ENCODE results near the gene CTAGE4.
"Not testable (repeated sequence)": the region's sequence is repeated elsewhere in the genome, so short reads cannot be mapped to it uniquely, and the experiment has no call there.

The CTAGE4 gene, protein sequence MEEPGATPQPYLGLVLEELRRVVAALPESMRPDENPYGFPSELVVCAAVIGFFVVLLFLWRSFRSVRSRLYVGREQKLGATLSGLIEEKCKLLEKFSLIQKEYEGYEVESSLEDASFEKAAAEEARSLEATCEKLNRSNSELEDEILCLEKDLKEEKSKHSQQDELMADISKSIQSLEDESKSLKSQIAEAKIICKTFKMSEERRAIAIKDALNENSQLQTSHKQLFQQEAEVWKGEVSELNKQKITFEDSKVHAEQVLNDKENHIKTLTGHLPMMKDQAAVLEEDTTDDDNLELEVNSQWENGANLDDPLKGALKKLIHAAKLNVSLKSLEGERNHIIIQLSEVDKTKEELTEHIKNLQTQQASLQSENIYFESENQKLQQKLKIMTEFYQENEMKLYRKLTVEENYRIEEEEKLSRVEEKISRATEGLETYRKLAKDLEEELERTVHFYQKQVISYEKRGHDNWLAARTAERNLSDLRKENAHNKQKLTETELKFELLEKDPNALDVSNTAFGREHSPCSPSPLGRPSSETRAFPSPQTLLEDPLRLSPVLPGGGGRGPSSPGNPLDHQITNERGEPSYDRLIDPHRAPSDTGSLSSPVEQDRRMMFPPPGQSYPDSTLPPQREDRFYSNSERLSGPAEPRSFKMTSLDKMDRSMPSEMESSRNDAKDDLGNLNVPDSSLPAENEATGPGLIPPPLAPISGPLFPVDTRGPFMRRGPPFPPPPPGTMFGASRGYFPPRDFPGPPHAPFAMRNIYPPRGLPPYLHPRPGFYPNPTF

DNA sequence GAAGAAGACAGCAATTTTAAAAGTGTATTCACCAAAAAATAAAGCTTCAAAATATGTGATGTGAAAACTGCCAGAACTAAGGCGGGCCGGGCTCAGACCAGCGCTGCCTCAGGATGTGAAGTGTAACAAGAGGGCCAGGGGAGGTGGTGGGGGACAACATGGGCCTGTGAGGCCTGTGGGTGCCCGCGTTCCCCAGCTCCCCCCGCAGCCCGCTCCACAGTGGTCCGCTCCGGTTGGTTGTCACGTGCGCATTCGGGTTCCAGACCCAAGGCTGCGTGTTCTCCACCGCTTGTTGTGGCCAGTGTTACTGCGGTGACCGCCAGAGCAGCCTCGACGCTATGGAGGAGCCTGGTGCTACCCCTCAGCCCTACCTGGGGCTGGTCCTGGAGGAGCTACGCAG, at the start of gene CTAGE4:
Gene CTAGE4, plus strand, starts transcription at position 301 of the 400 bp plus-strand sequence. Its CDS starts 38 bp downstream, at position 339.
- not testable (repeated sequence) for DNase-seq; H3K4me3 Mint-ChIP-seq; ATAC-seq; H3K9me3 Mint-ChIP-seq; H3K36me3 Mint-ChIP-seq (ENCODE audit: low read depth); H3K27me3 Mint-ChIP-seq; H3K27ac Mint-ChIP-seq; H3K4me1 Mint-ChIP-seq

- Mint-ChIP-seq H3K4me3 (no peak overlapping the region), H3K27me3 (no peaks in the 10 kb centered on the region), H3K9me3 (no peaks in the 10 kb centered on the region), H3K4me1 (no peaks in the 10 kb centered on the region), H3K36me3 (ENCODE audit: low read depth) (no peaks in the 10 kb centered on the region), H3K27ac (no peak overlapping the region)
- DNase-seq (no peak), ATAC-seq (no peak)
Measured at GRCh38 chr7:144134116-144134515, 49.1 kb upstream of the CTAGE4 start.

GRCh38 chr7:144137501-144137900, 45.8 kb upstream of the CTAGE4 start:
- Mint-ChIP-seq H3K9me3 (no peaks in the 10 kb centered on the region), H3K36me3 (ENCODE audit: low read depth) (no peaks in the 10 kb centered on the region), H3K27ac (no peak overlapping the region), H3K4me1 (no peaks in the 10 kb centered on the region), H3K4me3 (no peak overlapping the region), H3K27me3 (no peaks in the 10 kb centered on the region)
- no peak for ATAC-seq
- no peak for DNase-seq

DNA sequence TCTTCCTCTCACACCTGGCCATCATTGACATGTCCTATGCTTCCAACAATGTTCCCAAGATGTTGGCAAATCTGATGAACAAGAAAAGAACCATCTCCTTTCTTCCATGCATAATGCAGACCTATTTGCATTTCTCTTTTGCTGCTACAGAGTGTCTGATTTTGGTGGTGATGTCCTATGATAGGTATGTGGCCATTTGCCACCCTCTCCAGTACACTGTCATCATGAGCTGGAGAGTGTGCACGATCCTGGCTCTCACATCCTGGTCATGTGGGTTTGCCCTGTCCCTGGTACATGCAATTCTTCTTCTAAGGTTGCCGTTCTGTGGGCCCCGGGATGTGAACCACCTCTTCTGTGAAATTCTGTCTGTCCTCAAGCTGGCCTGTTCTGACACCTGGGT, 41.1 kb upstream of the CTAGE4 start:
- ATAC-seq: no peak
- Mint-ChIP-seq H3K27me3 (no peaks in the 10 kb centered on the region), H3K4me3 (no peak overlapping the region), H3K9me3 (peaks cover 10% of the 10 kb centered on the region), H3K36me3 (ENCODE audit: low read depth) (no peaks in the 10 kb centered on the region), H3K4me1 (no peaks in the 10 kb centered on the region), H3K27ac (no peak overlapping the region)
- DNase-seq: no peak

- Mint-ChIP-seq H3K4me1 (no peaks in the 10 kb centered on the region), H3K27me3 (no peaks in the 10 kb centered on the region), H3K27ac (no peak overlapping the region), H3K4me3 (no peak overlapping the region), H3K9me3 (peaks cover 21% of the 10 kb centered on the region), H3K36me3 (ENCODE audit: low read depth) (peaks cover 3% of the 10 kb centered on the region)
- ATAC-seq (no peak), DNase-seq (no peak)
Measured at GRCh38 chr7:144144426-144144825, 38.8 kb upstream of the CTAGE4 start.

- DNase-seq: no peak
- H3K27me3 Mint-ChIP-seq: no peaks in the 10 kb centered on the region
- no peaks in the 10 kb centered on the region for H3K4me1 Mint-ChIP-seq
- H3K36me3 Mint-ChIP-seq (ENCODE audit: low read depth): peaks cover 3% of the 10 kb centered on the region
- no peak for ATAC-seq
- H3K27ac Mint-ChIP-seq: no peak overlapping the region
- H3K9me3 Mint-ChIP-seq: peaks cover 27% of the 10 kb centered on the region
- H3K4me3 Mint-ChIP-seq: no peak overlapping the region
Measured at GRCh38 chr7:144148224-144148827, 34.9 kb upstream of the CTAGE4 start.

GRCh38 chr7:144158861-144159260, 24.4 kb upstream of the CTAGE4 start:
- Mint-ChIP-seq H3K4me3 (no peak overlapping the region), H3K36me3 (ENCODE audit: low read depth) (no peaks in the 10 kb centered on the region), H3K9me3 (no peaks in the 10 kb centered on the region), H3K27ac (no peak overlapping the region), H3K4me1 (no peaks in the 10 kb centered on the region), H3K27me3 (peaks cover 10% of the 10 kb centered on the region)
- DNase-seq (no peak), ATAC-seq (no peak)

DNA sequence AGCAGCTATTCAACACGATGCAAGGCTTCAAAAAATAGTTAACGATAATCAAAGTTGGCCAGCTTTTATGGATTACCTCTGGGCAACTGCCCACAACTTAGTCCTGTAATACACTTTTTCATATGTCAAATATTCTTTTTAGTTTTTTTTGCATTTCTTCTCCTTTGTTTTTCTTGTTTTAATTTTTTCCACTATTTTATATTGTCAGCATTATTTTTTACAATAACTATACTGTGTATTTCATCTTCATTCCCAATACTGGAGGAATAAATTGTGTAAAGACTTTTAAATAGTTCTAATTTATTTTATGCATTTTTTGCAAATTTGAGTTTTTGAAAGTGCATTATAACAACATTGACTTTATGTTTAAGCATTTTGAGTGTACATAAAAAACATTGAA, 18.5 kb upstream of the CTAGE4 start:
- no peak for DNase-seq
- ATAC-seq: no peak
- Mint-ChIP-seq H3K36me3 (ENCODE audit: low read depth) (no peaks in the 10 kb centered on the region), H3K27me3 (peaks cover 8% of the 10 kb centered on the region), H3K27ac (no peak overlapping the region), H3K4me3 (no peak overlapping the region), H3K9me3 (no peaks in the 10 kb centered on the region), H3K4me1 (no peaks in the 10 kb centered on the region)

GRCh38 chr7:144171594-144172350, 11.5 kb upstream of the CTAGE4 start:
- H3K27me3 Mint-ChIP-seq; H3K36me3 Mint-ChIP-seq (ENCODE audit: low read depth); H3K9me3 Mint-ChIP-seq; H3K27ac Mint-ChIP-seq; H3K4me1 Mint-ChIP-seq; H3K4me3 Mint-ChIP-seq; ATAC-seq; DNase-seq: not testable (repeated sequence)

DNA sequence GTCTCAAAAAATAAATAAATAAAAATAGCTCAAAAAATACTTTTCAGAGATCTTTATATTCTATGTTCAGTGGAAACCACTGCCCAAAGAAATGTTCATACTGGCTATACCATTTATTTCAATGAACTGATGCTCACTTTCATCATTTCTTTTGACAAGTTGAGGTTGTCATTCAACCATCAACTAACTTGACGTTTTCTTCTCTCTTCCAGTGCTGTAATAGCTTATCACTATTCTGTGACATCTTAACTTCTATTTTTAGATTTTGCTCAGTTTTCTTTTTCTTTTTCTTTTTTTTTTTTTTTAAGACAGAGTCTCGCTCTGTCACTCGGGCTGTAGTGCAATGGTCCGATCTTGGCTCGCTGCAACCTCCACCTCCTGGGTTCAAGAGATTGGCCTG, 8.7 kb upstream of the CTAGE4 start:
- Mint-ChIP-seq H3K27ac (no peak overlapping the region), H3K4me1 (no peaks in the 10 kb centered on the region), H3K4me3 (no peak overlapping the region), H3K9me3 (peaks cover 7% of the 10 kb centered on the region), H3K27me3 (peaks cover 2% of the 10 kb centered on the region), H3K36me3 (ENCODE audit: low read depth) (peaks cover 3% of the 10 kb centered on the region)
- ATAC-seq (no peak), DNase-seq (no peak)

DNA sequence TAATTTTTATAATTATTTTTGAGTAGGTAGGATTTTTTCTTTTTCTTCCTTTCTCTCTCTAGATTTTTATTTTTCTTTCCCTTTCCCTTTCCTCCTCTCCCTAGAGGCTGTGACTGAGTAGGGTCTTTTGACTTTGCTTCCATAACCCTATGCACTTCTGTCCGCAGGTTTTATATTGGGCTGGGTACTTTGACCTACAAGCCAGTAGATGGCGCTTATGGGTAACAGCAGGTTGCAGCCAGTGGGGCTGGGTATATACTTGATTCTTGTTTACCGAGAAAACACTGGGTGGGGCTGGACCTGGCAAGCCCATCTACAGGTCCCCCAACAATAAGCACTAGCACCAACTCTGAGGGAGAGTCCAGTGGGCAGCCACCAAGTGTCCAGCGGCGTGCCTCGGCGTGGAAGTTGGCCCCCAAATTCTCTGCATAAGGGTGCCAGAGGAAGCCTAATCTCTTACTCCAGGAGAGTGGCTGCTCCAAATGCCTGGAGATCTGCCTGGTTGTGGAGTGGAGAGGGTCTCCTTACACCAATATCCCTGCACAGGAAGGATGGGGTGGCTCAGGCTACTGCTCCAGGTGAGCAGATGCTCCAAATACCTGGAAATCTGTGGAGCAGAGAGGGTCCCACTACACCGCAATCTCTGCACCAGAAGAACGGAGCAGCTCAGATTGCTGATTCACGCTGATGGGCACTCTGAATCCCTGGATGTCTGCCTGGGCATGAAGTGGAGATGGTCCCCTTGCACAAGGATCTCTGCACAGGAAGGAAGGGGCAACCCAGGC, 4.7 kb upstream of the CTAGE4 start:
- H3K27me3 Mint-ChIP-seq; H3K9me3 Mint-ChIP-seq; H3K27ac Mint-ChIP-seq; H3K4me3 Mint-ChIP-seq; H3K4me1 Mint-ChIP-seq; H3K36me3 Mint-ChIP-seq (ENCODE audit: low read depth): not testable (repeated sequence)
- ATAC-seq (peak; percentile 61), DNase-seq (peak; percentile 5)

DNA sequence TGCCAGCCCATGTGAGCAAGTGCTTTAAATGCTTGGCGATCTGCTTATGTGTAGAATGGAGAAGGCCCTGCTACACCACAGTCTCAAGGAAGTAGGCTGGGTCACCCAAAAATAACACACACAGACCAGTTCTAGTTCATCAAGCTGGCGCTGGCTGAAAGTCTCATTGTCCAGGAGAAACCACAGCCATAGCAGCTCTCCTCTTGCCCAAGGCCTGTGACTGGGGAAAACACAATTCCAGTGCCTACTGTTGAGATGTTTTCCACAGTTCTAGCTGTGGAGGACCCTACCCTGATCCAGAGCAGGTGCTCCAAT, 4.1 kb upstream of the CTAGE4 start:
- H3K36me3 Mint-ChIP-seq (ENCODE audit: low read depth); DNase-seq; H3K27ac Mint-ChIP-seq; ATAC-seq; H3K27me3 Mint-ChIP-seq; H3K4me1 Mint-ChIP-seq; H3K9me3 Mint-ChIP-seq; H3K4me3 Mint-ChIP-seq: not testable (repeated sequence)

DNA sequence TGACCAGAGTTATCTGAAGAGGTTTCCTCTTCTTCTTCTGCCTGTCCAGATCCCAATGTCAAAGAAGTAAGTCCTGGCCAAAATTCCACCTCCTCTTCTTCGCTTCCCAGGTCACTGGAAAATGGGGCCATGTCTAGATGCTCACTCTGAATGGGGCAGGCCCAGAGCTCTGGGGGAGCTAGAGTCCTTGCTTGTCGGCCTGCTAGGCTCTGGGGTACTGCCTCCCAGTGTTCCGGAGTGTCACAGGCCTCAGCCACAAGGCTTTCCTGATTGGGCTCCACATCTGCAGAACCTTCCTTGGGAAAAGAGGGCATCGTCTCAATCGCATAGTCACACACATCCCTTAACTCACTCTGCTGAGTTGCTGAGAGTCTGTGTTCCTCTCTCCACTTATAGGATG, 4.6 kb downstream of the CTAGE4 start:
- DNase-seq; H3K27ac Mint-ChIP-seq; H3K27me3 Mint-ChIP-seq; H3K9me3 Mint-ChIP-seq; H3K36me3 Mint-ChIP-seq (ENCODE audit: low read depth); H3K4me1 Mint-ChIP-seq; ATAC-seq; H3K4me3 Mint-ChIP-seq: not testable (repeated sequence)

DNA sequence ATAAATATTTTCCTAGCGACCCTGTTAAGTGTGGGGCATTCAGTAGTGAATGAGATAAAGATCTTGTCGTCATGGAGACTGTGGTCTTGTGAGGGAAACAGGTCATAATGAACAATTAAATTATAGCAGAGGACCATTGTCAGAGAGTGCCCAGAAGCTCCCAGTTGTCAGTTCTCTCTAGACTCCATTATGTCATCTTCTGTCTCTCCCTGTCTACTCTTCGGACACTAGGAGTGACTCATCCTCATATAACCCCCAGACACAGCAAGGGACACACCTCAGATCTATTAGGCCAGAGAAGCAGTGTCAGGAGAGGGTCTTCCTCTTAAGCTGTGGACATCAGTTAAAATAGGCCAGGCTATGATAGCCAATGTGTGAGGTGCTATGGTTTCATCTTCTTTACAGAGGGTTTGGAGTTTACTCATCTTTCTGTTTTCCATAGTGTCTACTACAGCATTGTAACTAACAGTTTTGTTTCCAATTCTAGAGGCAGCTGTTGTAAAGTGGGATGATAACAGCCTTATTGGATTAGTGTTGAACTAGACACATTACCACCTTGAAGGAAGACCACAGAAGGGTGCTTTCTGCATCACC, 5.4 kb downstream of the CTAGE4 start:
- H3K27ac Mint-ChIP-seq; H3K4me3 Mint-ChIP-seq; H3K36me3 Mint-ChIP-seq (ENCODE audit: low read depth); DNase-seq; H3K4me1 Mint-ChIP-seq; H3K27me3 Mint-ChIP-seq; H3K9me3 Mint-ChIP-seq: not testable (repeated sequence)
- ATAC-seq: peak; percentile 11

Measured in activated naive CD8-positive, alpha-beta T cell treated with anti-CD3 and anti-CD28 coated beads, Interleukin-2, amount 50 U/mL, for 24 hours (primary cell).